IMR-90 (cell line): ENCODE measurements around the gene TMUB1. TPM values are rescaled to one million over a fixed set of nuclear protein-coding genes. Genes with fewer than 3 reads are reported as not detected.

Experiments
- ATAC-seq: fragments of 200-7000 bp; cut with Tn5 transposase; 2 replicates; pipeline ENCODE4 v1.9.1; 2020; ENCODE audit warnings: low read depth, mild to moderate bottlenecking, moderate library complexity
- BruUV-seq: library from RNA; stranded (reverse); fragments of 400-500 nt; replicated peaks from 2 replicates; lab custom pipeline; 2021; lab: Mats Ljungman, UMichigan
- CTCF ChIA-PET: fragments of 300-600 bp; formaldehyde crosslinking; extraction: SDS; loops from one replicate; lab custom pipeline; 2021; ENCODE audit warnings: antibody characterized with exemption; lab: Yijun Ruan, JAX
- POLR2A ChIA-PET: fragments of 300-600 bp; sonication (Branson Sonifier 250); formaldehyde crosslinking; loops from one replicate; lab custom pipeline; 2022; ENCODE audit warnings: antibody characterized with exemption; ENCODE audit not compliant: unreplicated experiment; lab: Charles Lee
- DNase-seq: peaks from one replicate; pipeline ENCODE4 v3.0.0; 2013
- H2AFZ ChIP-seq: replicated peaks from 2 replicates; pipeline ENCODE3; 2013; ENCODE audit warnings: low read length, mild to moderate bottlenecking; ENCODE audit not compliant: poor library complexity
- H2AK5ac ChIP-seq: 2 replicates; pipeline ENCODE4 v1.6.1; 2013; ENCODE audit warnings: low read depth, low read length, inconsistent platforms
- H2AK9ac ChIP-seq: replicated peaks from 2 replicates; pipeline ENCODE3; 2013; ENCODE audit warnings: mild to moderate bottlenecking, low read depth, low read length, moderate library complexity; ENCODE audit not compliant: poor library complexity
- H2BK120ac ChIP-seq: 2 replicates; pipeline ENCODE4 v1.6.1; 2013; ENCODE audit warnings: low read depth, low read length, inconsistent platforms
- H2BK15ac ChIP-seq: 3 replicates; pipeline ENCODE4 v1.6.1; 2013; ENCODE audit warnings: low read depth, low read length, inconsistent platforms
- H2BK20ac ChIP-seq: 2 replicates; pipeline ENCODE4 v1.6.1; 2013; ENCODE audit warnings: low read depth, mild to moderate bottlenecking, inconsistent platforms, low read length, moderate library complexity
- H2BK5ac ChIP-seq: 2 replicates; pipeline ENCODE4 v1.6.1; 2013; ENCODE audit warnings: mild to moderate bottlenecking, low read depth, low read length, inconsistent platforms; ENCODE audit not compliant: poor library complexity, severe bottlenecking
- H3K14ac ChIP-seq: replicated peaks from 2 replicates; pipeline ENCODE4 v1.6.1; 2013; ENCODE audit warnings: low read depth, low read length, inconsistent platforms
- H3K18ac ChIP-seq: 2 replicates; pipeline ENCODE4 v1.6.1; 2013; ENCODE audit warnings: low read depth, low read length, control low read depth
- H3K23ac ChIP-seq: 2 replicates; pipeline ENCODE4 v1.6.1; 2013; ENCODE audit warnings: low read depth, low read length, inconsistent platforms
- H3K27ac ChIP-seq: 2 replicates; pipeline ENCODE4 v1.5.1; 2013; ENCODE audit warnings: mild to moderate bottlenecking, control low read depth, low read length; ENCODE audit not compliant: insufficient read depth
- H3K27me3 ChIP-seq: 2 replicates; pipeline ENCODE4 v1.6.1; 2013; ENCODE audit warnings: low read length; ENCODE audit not compliant: control insufficient read depth, insufficient read depth
- H3K36me3 ChIP-seq: 2 replicates; pipeline ENCODE4 v1.6.1; 2013; ENCODE audit warnings: low read length, mixed read lengths; ENCODE audit not compliant: control insufficient read depth, insufficient read depth
- H3K4ac ChIP-seq: 2 replicates; pipeline ENCODE4 v1.6.1; 2013; ENCODE audit warnings: low read depth, low read length, inconsistent platforms
- H3K4me1 ChIP-seq: 2 replicates; pipeline ENCODE4 v1.6.1; 2013; ENCODE audit warnings: low read length, mixed read lengths; ENCODE audit not compliant: control insufficient read depth, insufficient read depth
- H3K4me2 ChIP-seq: 2 replicates; pipeline ENCODE4 v1.6.1; 2013; ENCODE audit warnings: low read depth, mild to moderate bottlenecking, control low read depth, low read length, moderate library complexity
- H3K4me3 ChIP-seq: 2 replicates; pipeline ENCODE4 v1.5.1; 2013; ENCODE audit warnings: low read depth, mild to moderate bottlenecking, control low read depth, low read length, moderate library complexity; ENCODE audit not compliant: insufficient read depth
- H3K56ac ChIP-seq: 2 replicates; pipeline ENCODE4 v1.6.1; 2013; ENCODE audit warnings: low read length, inconsistent platforms; ENCODE audit not compliant: insufficient read depth; ENCODE audit errors: extremely low read depth
- H3K79me1 ChIP-seq, 2 experiments: 2 replicates each; pipeline ENCODE4 v1.6.1; 2013; ENCODE audit warnings: low read length in 2 of 2, inconsistent platforms in 1 of 2, low read depth in 1 of 2
- H3K9ac ChIP-seq: 2 replicates; pipeline ENCODE4 v1.6.1; 2013; ENCODE audit warnings: low read depth, low read length, control low read depth
- H3K9me1 ChIP-seq: 2 replicates; pipeline ENCODE4 v1.6.1; 2013; ENCODE audit warnings: low read length, inconsistent platforms; ENCODE audit not compliant: insufficient read depth
- H3K9me3 ChIP-seq: 2 replicates; pipeline ENCODE4 v1.6.1; 2013; ENCODE audit warnings: low read length; ENCODE audit not compliant: control insufficient read depth, insufficient read depth
- H4K20me1 ChIP-seq: 2 replicates; pipeline ENCODE4 v1.6.1; 2013; ENCODE audit warnings: low read length, inconsistent platforms; ENCODE audit not compliant: insufficient read depth
- H4K5ac ChIP-seq: 2 replicates; pipeline ENCODE4 v1.6.1; 2013; ENCODE audit warnings: mild to moderate bottlenecking, low read depth, low read length, control low read depth
- H4K8ac ChIP-seq, 2 experiments: 2 replicates each; pipeline ENCODE4 v1.6.1; 2013; ENCODE audit warnings: low read depth in 2 of 2, low read length in 2 of 2, control low read depth in 1 of 2, inconsistent platforms in 1 of 2
- H4K91ac ChIP-seq: 2 replicates; pipeline ENCODE4 v1.6.1; 2013; ENCODE audit warnings: low read depth, low read length, inconsistent platforms; ENCODE audit not compliant: insufficient read depth
- BHLHE40 ChIP-seq: fragments of 150-350 bp; IDR thresholded peaks from 2 replicates; pipeline ENCODE4 v1.6.1; 2016; ENCODE audit warnings: mild to moderate bottlenecking, low read depth, low read length
- CHD1 ChIP-seq: IDR thresholded peaks from 2 replicates; pipeline ENCODE4 v1.6.1; 2012; ENCODE audit warnings: low read depth, low read length, improper control_type of control experiment
- CTCF ChIP-seq: conservative IDR thresholded peaks from 2 replicates; pipeline ENCODE4 v1.5.1; 2012; ENCODE audit warnings: mild to moderate bottlenecking, low read depth, low read length, improper control_type of control experiment
- ELK1 ChIP-seq: fragments of 150-350 bp; IDR thresholded peaks from 2 replicates; pipeline ENCODE4 v1.6.1; 2016; ENCODE audit warnings: low read depth, mild to moderate bottlenecking, low read length, moderate library complexity, borderline replicate concordance
- FOS ChIP-seq: fragments of 150-350 bp; IDR thresholded peaks from 2 replicates; pipeline ENCODE4 v1.6.1; 2016; ENCODE audit warnings: low read depth, low read length
- MAZ ChIP-seq: IDR thresholded peaks from 2 replicates; pipeline ENCODE4 v1.6.1; 2012; ENCODE audit warnings: low read depth, mild to moderate bottlenecking, low read length, improper control_type of control experiment, moderate library complexity, borderline replicate concordance
- MXI1 ChIP-seq: IDR thresholded peaks from 2 replicates; pipeline ENCODE4 v1.6.1; 2012; ENCODE audit warnings: low read depth, mild to moderate bottlenecking, low read length, moderate library complexity, borderline replicate concordance
- NFE2L2 ChIP-seq: fragments of 150-350 bp; IDR thresholded peaks from 2 replicates; pipeline ENCODE4 v1.6.1; 2016; ENCODE audit warnings: low read depth, mild to moderate bottlenecking, low read length
- POLR2A ChIP-seq: IDR thresholded peaks from 2 replicates; pipeline ENCODE4 v1.6.1; 2012; ENCODE audit warnings: mild to moderate bottlenecking, low read depth, low read length
- RAD21 ChIP-seq: IDR thresholded peaks from 2 replicates; pipeline ENCODE4 v1.6.1; 2012; ENCODE audit warnings: low read length, improper control_type of control experiment
- RCOR1 ChIP-seq: IDR thresholded peaks from 2 replicates; pipeline ENCODE4 v1.6.1; 2012; ENCODE audit warnings: mild to moderate bottlenecking, low read length, improper control_type of control experiment; ENCODE audit not compliant: insufficient replicate concordance
- RFX5 ChIP-seq: IDR thresholded peaks from 2 replicates; pipeline ENCODE4 v1.8.0; 2012; ENCODE audit warnings: low read depth, mild to moderate bottlenecking, low read length, moderate library complexity
- SMC3 ChIP-seq: fragments of 150-350 bp; IDR thresholded peaks from 2 replicates; pipeline ENCODE4 v1.6.1; 2016; ENCODE audit warnings: low read depth, mild to moderate bottlenecking, antibody characterized with exemption, low read length, moderate library complexity
- USF2 ChIP-seq: fragments of 150-350 bp; IDR thresholded peaks from 2 replicates; pipeline ENCODE4 v1.6.1; 2017; ENCODE audit warnings: mild to moderate bottlenecking, antibody characterized with exemption, low read length, low read depth
- WGBS, 2 experiments: methylation state at CpG; one replicate each; pipeline versions ENCODE4 v1.1.5 to v1.1.7; 2013; ENCODE audit warnings: missing lambda C conversion rate in 2 of 2; ENCODE audit not compliant: insufficient read length in 1 of 2; ENCODE audit errors: extremely low coverage in 2 of 2; 5-methylcytosine and 5-hydroxymethylcytosine counted together
- dilution Hi-C: fragments of 300-500 bp; cut with HindIII; formaldehyde crosslinking; loops from one replicate; pipeline ENCODE4 v1.14.3; 2018; ENCODE audit warnings: low sequenced_read_pairs; ENCODE audit not compliant: unreplicated experiment
- in situ Hi-C: fragments of 300-500 bp; cut with MboI; formaldehyde crosslinking; loops from 3 replicates; pipeline ENCODE4 v1.14.3; 2019; ENCODE audit warnings: low sequenced_read_pairs, inconsistent platforms, mixed read lengths
- intact Hi-C: fragments of 100-400 bp; cut with micrococcal nuclease; formaldehyde crosslinking; loops from 2 replicates; pipeline ENCODE4 v1.10.0; 2022
- polyA plus RNA-seq, 3 experiments: library from polyadenylated mRNA; depleted of rRNA; stranded (reverse); fragments of >200 nt; gene quantifications; 2 replicates each; pipeline ENCODE4 v1.2.3, GENCODE V29; 2012; ENCODE audit warnings: low replicate concordance in 1 of 3
- total RNA-seq: library from RNA; depleted of rRNA; stranded (reverse); fragments of >200 nt; gene quantifications from 2 replicates; pipeline ENCODE4 v1.2.3, GENCODE V29; 2012

Gene TMUB1
- total and polyA plus RNA-seq, 2 of the 4 experiments (the other 2 are of a cell fraction): 6.8 to 29.8 TPM

GRCh38 chr7:151040616-151041375 lies 42.5 kb downstream of the TMUB1 start:
- no TSS peak for BruUV-seq
- WGBS, 2 experiments: 100% methylated on average over 7 of the region's 30 CpGs; no CpG with 5 or more reads in 1 of the 2 experiments
- TF ChIP-seq SMC3: no peak
- no peak for TF ChIP-seq MXI1
- no peak for TF ChIP-seq CTCF
- TF ChIP-seq NFE2L2: no peak
- no peak for TF ChIP-seq MAZ
- no peak for TF ChIP-seq RAD21
- TF ChIP-seq POLR2A: no peak
- TF ChIP-seq FOS: no peak
- TF ChIP-seq BHLHE40: no peak
- TF ChIP-seq RFX5: no peak
- no peak for TF ChIP-seq RCOR1
- no peak for TF ChIP-seq USF2
- TF ChIP-seq ELK1: no peak
- TF ChIP-seq CHD1: no peak

More at GRCh38 chr7:151040616-151041375, 42.5 kb downstream of the TMUB1 start:
- Histone ChIP-seq H3K4me3 (no peak overlapping the region), H3K18ac (no peak overlapping the region), H3K9ac (no peak overlapping the region), H3K79me1 (peaks cover 0 to 12% of the 10 kb centered on the region in 2 experiments; a peak in 1 of 4 replicates), H3K9me3 (no peaks in the 10 kb centered on the region), H2AK9ac (peak overlapping the region; percentile 50), H2AK5ac (no peak overlapping the region), H2BK15ac (no peak overlapping the region), H2AFZ (no peak overlapping the region), H2BK20ac (no peak overlapping the region), H3K27ac (no peak overlapping the region), H4K20me1 (peaks cover 8% of the 10 kb centered on the region), H4K8ac (no peak overlapping the region), H3K4ac (no peak overlapping the region), H4K5ac (no peak overlapping the region), H3K23ac (no peak overlapping the region), H3K36me3 (peaks cover 25% of the 10 kb centered on the region; the same call in 1 of the 2 replicates), H2BK5ac (no peak overlapping the region), H3K4me1 (peaks cover 17% of the 10 kb centered on the region), H3K56ac (no peak overlapping the region), H3K14ac (no peak overlapping the region), H4K91ac (no peak overlapping the region), H3K27me3 (no peaks in the 10 kb centered on the region), H3K4me2 (no peak overlapping the region), H3K9me1 (peaks cover 18% of the 10 kb centered on the region), H2BK120ac (no peak overlapping the region)
- DNase-seq: no peak
- dilution Hi-C loops (no loop called here), in situ Hi-C loops (no loop called here), intact Hi-C loops (no loop called here)
- ChIA-PET CTCF (no interaction called here), POLR2A (no interaction called here)
- ATAC-seq: no peak
